ENCODE results near the gene CLDN7.

DNA sequence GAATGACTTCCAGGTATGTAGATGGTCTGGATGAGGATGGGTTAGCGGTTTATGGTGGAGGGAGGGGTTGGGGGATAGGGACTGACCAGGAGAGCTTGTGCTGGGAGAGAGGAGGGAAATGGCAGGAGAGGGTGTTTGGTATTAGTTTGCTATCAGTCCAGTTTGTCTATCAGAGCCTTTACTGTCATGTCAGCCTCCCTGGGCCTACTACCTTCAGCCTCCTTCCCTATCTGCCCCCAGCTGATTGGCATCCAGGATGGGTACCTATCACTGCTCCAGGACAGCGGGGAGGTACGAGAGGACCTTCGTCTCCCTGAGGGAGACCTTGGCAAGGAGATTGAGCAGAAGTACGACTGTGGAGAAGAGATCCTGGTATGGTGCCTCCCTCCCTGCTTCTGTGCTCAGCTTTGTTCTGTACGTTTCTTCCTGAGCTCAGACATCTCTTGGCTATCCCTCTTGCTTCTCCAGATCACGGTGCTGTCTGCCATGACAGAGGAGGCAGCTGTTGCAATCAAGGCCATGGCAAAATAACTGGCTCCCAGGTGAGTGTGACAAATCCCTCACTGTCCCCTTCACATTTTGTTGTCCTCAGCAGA is 48.9 kb upstream of the CLDN7 start:
- TF ChIP-seq, protein P1, sequence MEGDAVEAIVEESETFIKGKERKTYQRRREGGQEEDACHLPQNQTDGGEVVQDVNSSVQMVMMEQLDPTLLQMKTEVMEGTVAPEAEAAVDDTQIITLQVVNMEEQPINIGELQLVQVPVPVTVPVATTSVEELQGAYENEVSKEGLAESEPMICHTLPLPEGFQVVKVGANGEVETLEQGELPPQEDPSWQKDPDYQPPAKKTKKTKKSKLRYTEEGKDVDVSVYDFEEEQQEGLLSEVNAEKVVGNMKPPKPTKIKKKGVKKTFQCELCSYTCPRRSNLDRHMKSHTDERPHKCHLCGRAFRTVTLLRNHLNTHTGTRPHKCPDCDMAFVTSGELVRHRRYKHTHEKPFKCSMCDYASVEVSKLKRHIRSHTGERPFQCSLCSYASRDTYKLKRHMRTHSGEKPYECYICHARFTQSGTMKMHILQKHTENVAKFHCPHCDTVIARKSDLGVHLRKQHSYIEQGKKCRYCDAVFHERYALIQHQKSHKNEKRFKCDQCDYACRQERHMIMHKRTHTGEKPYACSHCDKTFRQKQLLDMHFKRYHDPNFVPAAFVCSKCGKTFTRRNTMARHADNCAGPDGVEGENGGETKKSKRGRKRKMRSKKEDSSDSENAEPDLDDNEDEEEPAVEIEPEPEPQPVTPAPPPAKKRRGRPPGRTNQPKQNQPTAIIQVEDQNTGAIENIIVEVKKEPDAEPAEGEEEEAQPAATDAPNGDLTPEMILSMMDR (IDR thresholded peaks at IDR 0.05; ENCODE audit: low read depth, low read length): no peak
- no peak for TF ChIP-seq EZH2phosphoT487 (IDR thresholded peaks at IDR 0.05; ENCODE audit: low read depth)
